GM12878 (cell line): ENCODE data around the gene ST6GALNAC3. TPM values are rescaled to one million over a fixed set of nuclear protein-coding genes. Genes with fewer than 3 reads are reported as not detected.

Experiments used
- ATAC-seq: fragments of 200-7000 bp; cut with Tn5 transposase; 3 replicates; pipeline ENCODE4 v1.9.1; 2020; ENCODE audit warnings: mild to moderate bottlenecking, moderate library complexity
- BruUV-seq: library from RNA; stranded (reverse); fragments of 400-500 nt; replicated peaks from 2 replicates; lab custom pipeline; 2021; lab: Mats Ljungman, UMichigan
- CTCF ChIA-PET: fragments of 300-600 bp; sonication (Branson Sonifier 250); formaldehyde crosslinking; extraction: SDS; loops from one replicate; lab custom pipeline; 2021; ENCODE audit warnings: inconsistent platforms; lab: Yijun Ruan, JAX
- POLR2A ChIA-PET: fragments of 350-600 bp; formaldehyde crosslinking; extraction: SDS; loops from one replicate; lab custom pipeline; 2021; ENCODE audit warnings: inconsistent platforms; lab: Charles Lee
- RAD21 ChIA-PET: fragments of 300-600 bp; sonication (Branson Sonifier 250); formaldehyde crosslinking; loops from one replicate; lab custom pipeline; 2023; ENCODE audit warnings: antibody characterized with exemption; ENCODE audit not compliant: unreplicated experiment; lab: Charles Lee
- SMC1A ChIA-PET: fragments of 300-600 bp; sonication (Branson Sonifier 250); formaldehyde crosslinking; loops from one replicate; lab custom pipeline; 2023; ENCODE audit not compliant: unreplicated experiment, uncharacterized antibody; lab: Charles Lee
- DNase-seq: peaks from one replicate; pipeline ENCODE4 v3.0.0-alpha.2; 2011; ENCODE audit warnings: low read depth, low spot score
- FAIRE-seq: peaks from 3 replicates; lab custom pipeline; 2011; peaks lifted over from hg19 to GRCh38; lab: Jason Lieb, UNC
- H2AFZ ChIP-seq: 2 replicates; pipeline ENCODE4 v1.6.0; 2011; ENCODE audit warnings: low read depth, low read length, control low read depth; ENCODE audit not compliant: control insufficient read depth
- H3K27ac ChIP-seq: 2 replicates; pipeline ENCODE4 v1.5.1; 2011; ENCODE audit warnings: control low read depth; ENCODE audit not compliant: control insufficient read depth, insufficient read depth
- H3K27me3 ChIP-seq, 2 experiments: replicated peaks in 1 of 2; 2 replicates each; pipeline versions ENCODE4 v1.6.0 to v1.6.1; 2011; ENCODE audit warnings: low read length in 1 of 2; ENCODE audit not compliant: control insufficient read depth in 2 of 2, insufficient read depth in 2 of 2
- H3K36me3 ChIP-seq, 2 experiments: 2 replicates each; pipeline ENCODE4 v1.5.1; 2011; ENCODE audit warnings: low read length in 1 of 2; ENCODE audit not compliant: control insufficient read depth in 2 of 2, insufficient read depth in 2 of 2
- H3K4me1 ChIP-seq: 2 replicates; pipeline ENCODE4 v1.6.1; 2011; ENCODE audit warnings: mild to moderate bottlenecking, low read length, moderate library complexity, mixed read lengths; ENCODE audit not compliant: control insufficient read depth, insufficient read depth
- H3K4me2 ChIP-seq: 2 replicates; pipeline ENCODE4 v1.6.0; 2011; ENCODE audit warnings: control low read depth; ENCODE audit not compliant: control insufficient read depth, insufficient read depth
- H3K4me3 ChIP-seq: fragments of 200-600 bp; sonication (generic); 2 replicates; pipeline ENCODE4 v1.5.1; 2016
- H3K79me2 ChIP-seq: 2 replicates; pipeline ENCODE4 v1.6.0; 2011; ENCODE audit warnings: low read length; ENCODE audit not compliant: control insufficient read depth, insufficient read depth
- H3K9ac ChIP-seq: 2 replicates; pipeline ENCODE4 v1.8.0; 2011; ENCODE audit warnings: low read length, control low read depth, mixed read lengths; ENCODE audit not compliant: control insufficient read depth, insufficient read depth
- H3K9me3 ChIP-seq: replicated peaks from 3 replicates; pipeline ENCODE4 v1.5.1; 2011; ENCODE audit warnings: mild to moderate bottlenecking, low read length; ENCODE audit not compliant: control insufficient read depth, insufficient read depth
- H4K20me1 ChIP-seq: 2 replicates; pipeline ENCODE4 v1.6.0; 2011; ENCODE audit not compliant: control insufficient read depth, insufficient read depth
- BACH1 ChIP-seq: fragments of 450-650 bp; IDR thresholded peaks from 2 replicates; pipeline ENCODE4 v1.6.1; 2017; ENCODE audit warnings: mild to moderate bottlenecking, borderline replicate concordance
- CBX5 ChIP-seq: sonication (generic); IDR thresholded peaks from 2 replicates; pipeline ENCODE4 v1.6.1; 2016; ENCODE audit warnings: low read depth, moderate library complexity, mild to moderate bottlenecking, inconsistent platforms
- CREM ChIP-seq: IDR thresholded peaks from 2 replicates; pipeline ENCODE4 v1.6.1; 2014; ENCODE audit warnings: antibody characterized with exemption, low read depth
- GABPA ChIP-seq: IDR thresholded peaks from 2 replicates; pipeline ENCODE4 v1.6.1; 2014; ENCODE audit warnings: antibody characterized with exemption, low read depth, mild to moderate bottlenecking, inconsistent platforms
- MTA3 ChIP-seq: IDR thresholded peaks from 2 replicates; pipeline ENCODE4 v1.6.1; 2012; ENCODE audit warnings: low read length, inconsistent platforms, borderline replicate concordance
- NR2C1 ChIP-seq: fragments of 450-650 bp; IDR thresholded peaks from 2 replicates; pipeline ENCODE4 v1.6.1; 2017; ENCODE audit warnings: antibody characterized with exemption, mild to moderate bottlenecking, moderate library complexity
- RB1 ChIP-seq: fragments of 450-650 bp; formaldehyde crosslinking; IDR thresholded peaks from 2 replicates; pipeline ENCODE4 v1.6.1; 2017; ENCODE audit warnings: mild to moderate bottlenecking, borderline replicate concordance
- TAF1 ChIP-seq: IDR thresholded peaks from 2 replicates; pipeline ENCODE4 v1.6.1; 2011; ENCODE audit warnings: mild to moderate bottlenecking, low read depth, low read length, borderline replicate concordance
- TCF7 ChIP-seq: IDR thresholded peaks from 2 replicates; pipeline ENCODE4 v1.6.1; 2014; ENCODE audit warnings: antibody characterized with exemption, borderline replicate concordance
- WGBS: methylation state at CpG from one replicate; pipeline ENCODE4 v1.1.6; 2016; ENCODE audit warnings: low lambda C conversion rate; ENCODE audit not compliant: insufficient replicate concordance, insufficient coverage; ENCODE audit errors: missing lambda C conversion rate; 5-methylcytosine and 5-hydroxymethylcytosine counted together
- in situ Hi-C: fragments of 300-500 bp; cut with MboI; formaldehyde crosslinking; loops from 9 replicates; pipeline ENCODE4 v1.14.3; 2018; ENCODE audit warnings: mixed read lengths
- intact Hi-C: fragments of 100-400 bp; cut with micrococcal nuclease; formaldehyde crosslinking; loops from one replicate; pipeline ENCODE4 v1.14.2; 2022; ENCODE audit not compliant: unreplicated experiment
- polyA plus RNA-seq, 11 experiments: library from polyadenylated mRNA; depleted of rRNA in 4 of 11; unstranded in 6 of 11; stranded (reverse) in 5 of 11; fragments of >200 nt; fragmentation: Nextera tagmentation in 4 of 11; fragmentation: Illumina TruSeq in 1 of 11; extraction: Ambion mirVana in 4 of 11; extraction: Trizol in 1 of 11; gene quantifications; 1 replicate in 1 of 11; 2 replicates in 10 of 11; pipeline versions ENCODE4 v1.2.1 to v1.2.3, GENCODE V29; 2011 to 2016; ENCODE audit warnings: inconsistent platforms in 2 of 11, missing spikeins in 2 of 11, low read depth in 1 of 11
- total RNA-seq, 4 experiments: library from RNA; depleted of rRNA in 3 of 4; stranded (reverse); fragments of >200 nt in 3 of 4; fragmentation: Illumina TruSeq in 1 of 4; extraction: Trizol in 1 of 4; gene quantifications; 2 replicates each; pipeline versions ENCODE4 v1.2.1 to v1.2.3, GENCODE V29; 2013 to 2021
- TF ChIP-seq, protein P1 (sequence below): IDR thresholded peaks from 2 replicates; pipeline ENCODE4 v1.6.1; 2011; ENCODE audit warnings: low read depth, mild to moderate bottlenecking, low read length, moderate library complexity, borderline replicate concordance; ENCODE audit errors: extremely low read depth
- TF ChIP-seq, protein P2 (sequence below): IDR thresholded peaks from 2 replicates; pipeline ENCODE4 v1.6.1; 2011; ENCODE audit warnings: borderline replicate concordance, low read depth, mild to moderate bottlenecking, moderate library complexity, mixed read lengths, low read length; ENCODE audit not compliant: insufficient read depth; ENCODE audit errors: extremely low read length

The ST6GALNAC3 gene
- total and polyA plus RNA-seq, 10 of the 15 experiments (the other 5 are each of a cell fraction or from before 2014, with no cell fraction given), result 0.04 to 0.68 (median 0.18) TPM; not detected in 3

DNA sequence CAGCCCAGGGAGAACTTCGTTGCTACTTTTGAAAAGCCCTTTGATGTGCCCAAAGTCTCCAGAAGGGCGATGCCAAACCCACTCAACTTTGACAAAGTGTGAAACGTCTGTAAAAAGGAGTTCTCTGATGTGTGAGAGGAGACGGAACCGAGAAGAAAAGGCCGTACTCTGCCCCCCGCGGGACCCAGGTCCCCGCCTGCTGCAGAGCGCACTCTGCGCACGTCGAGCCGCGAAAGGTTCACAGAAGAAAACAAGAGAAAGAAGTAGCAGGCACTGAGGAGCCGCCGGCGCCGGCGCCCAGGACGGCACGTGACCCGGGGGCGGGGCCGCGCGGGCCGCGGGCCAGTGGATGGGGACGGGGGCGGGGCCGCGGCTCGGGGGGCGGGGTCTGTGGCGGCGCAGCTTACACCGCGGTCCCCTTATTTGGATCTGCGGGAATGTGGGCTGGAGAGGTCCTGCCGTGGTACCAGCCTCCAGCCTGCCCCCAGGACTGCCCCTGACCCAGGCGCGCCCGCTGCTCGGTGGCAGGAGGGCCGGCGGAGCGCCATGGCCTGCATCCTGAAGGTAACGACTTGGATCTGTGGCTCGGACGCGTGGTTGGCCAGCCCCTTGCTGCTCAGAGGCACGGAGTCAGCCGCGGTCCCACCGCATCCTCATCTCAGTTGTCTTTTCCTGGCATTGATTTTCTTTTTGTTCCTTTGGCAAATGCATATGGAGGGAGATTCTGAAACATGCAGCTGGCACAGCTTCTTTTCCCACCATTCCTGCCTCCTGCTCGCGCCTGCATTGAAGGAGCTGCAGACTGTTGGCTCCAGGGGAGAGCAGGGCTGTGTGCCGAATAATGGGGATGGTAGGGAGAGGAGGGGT, at the start of gene ST6GALNAC3 (continued):
- TF ChIP-seq, protein P1, sequence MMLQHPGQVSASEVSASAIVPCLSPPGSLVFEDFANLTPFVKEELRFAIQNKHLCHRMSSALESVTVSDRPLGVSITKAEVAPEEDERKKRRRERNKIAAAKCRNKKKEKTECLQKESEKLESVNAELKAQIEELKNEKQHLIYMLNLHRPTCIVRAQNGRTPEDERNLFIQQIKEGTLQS, result 0 out of 2 replicates have a peak, but pooled peaks have one; percentile 25
- TF ChIP-seq, protein P2, sequence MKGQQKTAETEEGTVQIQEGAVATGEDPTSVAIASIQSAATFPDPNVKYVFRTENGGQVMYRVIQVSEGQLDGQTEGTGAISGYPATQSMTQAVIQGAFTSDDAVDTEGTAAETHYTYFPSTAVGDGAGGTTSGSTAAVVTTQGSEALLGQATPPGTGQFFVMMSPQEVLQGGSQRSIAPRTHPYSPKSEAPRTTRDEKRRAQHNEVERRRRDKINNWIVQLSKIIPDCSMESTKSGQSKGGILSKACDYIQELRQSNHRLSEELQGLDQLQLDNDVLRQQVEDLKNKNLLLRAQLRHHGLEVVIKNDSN, result peak; percentile 84
- no peak for TF ChIP-seq CREM
- TF ChIP-seq TAF1, result no peak
- TF ChIP-seq TCF7, result peak; percentile 36; the same call in 1 of the 2 replicates

DNA sequence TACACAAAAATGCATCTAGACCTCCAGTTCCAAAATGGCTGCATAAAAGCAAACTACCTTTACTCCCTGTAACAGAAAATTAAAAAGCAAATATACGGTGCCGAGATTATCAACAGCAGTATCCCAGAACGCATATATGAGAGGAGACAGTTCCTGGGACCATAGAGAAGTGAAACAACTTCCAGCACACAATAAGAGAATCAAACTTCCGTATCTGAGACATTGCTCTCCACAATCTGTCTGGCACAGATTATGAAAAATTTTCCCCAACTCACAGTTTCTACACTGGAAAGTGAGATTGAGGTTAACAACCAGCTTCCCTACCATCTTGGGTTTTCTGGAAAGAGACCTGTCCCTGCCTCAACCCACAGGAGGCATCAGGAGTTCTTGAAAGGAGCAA, 47.2 kb upstream of the ST6GALNAC3 start:
- H3K4me2 ChIP-seq, result no peak overlapping the region
- no peaks in the 10 kb centered on the region for H3K79me2 ChIP-seq
- no peaks in the 10 kb centered on the region; a peak in 1 of 4 replicates for H3K27me3 ChIP-seq
- no peak overlapping the region for H3K4me3 ChIP-seq
- no TSS peak for BruUV-seq
- POLR2A ChIA-PET, result no interaction called here
- RAD21 ChIA-PET, result no interaction called here
- H2AFZ ChIP-seq, result no peak overlapping the region
- no peak for DNase-seq
- SMC1A ChIA-PET, result no interaction called here
- H3K9ac ChIP-seq, result no peak overlapping the region
- ATAC-seq, result no peak
- H4K20me1 ChIP-seq, result no peaks in the 10 kb centered on the region
- H3K27ac ChIP-seq, result no peak overlapping the region
- CTCF ChIA-PET, result no interaction called here
- no peak for TF ChIP-seq BACH1
- no peak for TF ChIP-seq NR2C1
- no peak for TF ChIP-seq GABPA
- TF ChIP-seq MTA3, result no peak
- TF ChIP-seq CBX5, result no peak
- no peak for TF ChIP-seq TAF1
- TF ChIP-seq RB1, result no peak
- WGBS, result 37% methylated on average over 4 of the region's 4 CpGs
- H3K9me3 ChIP-seq, result no peaks in the 10 kb centered on the region
- in situ Hi-C loops (no loop called here), intact Hi-C loops (no loop called here)
- no peak for FAIRE-seq
- no peaks in the 10 kb centered on the region for H3K4me1 ChIP-seq
- no peaks in the 10 kb centered on the region for H3K36me3 ChIP-seq
